ENCODE results near the gene SLC4A11.

GRCh38 chr20:3226864-3227263, 12.1 kb downstream of the SLC4A11 start:
- TF ChIP-seq, protein P1, sequence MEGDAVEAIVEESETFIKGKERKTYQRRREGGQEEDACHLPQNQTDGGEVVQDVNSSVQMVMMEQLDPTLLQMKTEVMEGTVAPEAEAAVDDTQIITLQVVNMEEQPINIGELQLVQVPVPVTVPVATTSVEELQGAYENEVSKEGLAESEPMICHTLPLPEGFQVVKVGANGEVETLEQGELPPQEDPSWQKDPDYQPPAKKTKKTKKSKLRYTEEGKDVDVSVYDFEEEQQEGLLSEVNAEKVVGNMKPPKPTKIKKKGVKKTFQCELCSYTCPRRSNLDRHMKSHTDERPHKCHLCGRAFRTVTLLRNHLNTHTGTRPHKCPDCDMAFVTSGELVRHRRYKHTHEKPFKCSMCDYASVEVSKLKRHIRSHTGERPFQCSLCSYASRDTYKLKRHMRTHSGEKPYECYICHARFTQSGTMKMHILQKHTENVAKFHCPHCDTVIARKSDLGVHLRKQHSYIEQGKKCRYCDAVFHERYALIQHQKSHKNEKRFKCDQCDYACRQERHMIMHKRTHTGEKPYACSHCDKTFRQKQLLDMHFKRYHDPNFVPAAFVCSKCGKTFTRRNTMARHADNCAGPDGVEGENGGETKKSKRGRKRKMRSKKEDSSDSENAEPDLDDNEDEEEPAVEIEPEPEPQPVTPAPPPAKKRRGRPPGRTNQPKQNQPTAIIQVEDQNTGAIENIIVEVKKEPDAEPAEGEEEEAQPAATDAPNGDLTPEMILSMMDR (conservative IDR thresholded peaks at IDR 0.05; ENCODE audit: low read depth, low read length) = no peak
- TF ChIP-seq EZH2 (IDR thresholded peaks at IDR 0.05; ENCODE audit: borderline replicate concordance, low read depth, low read length, poor library complexity, severe bottlenecking) = no peak

All from A673 (cell line).